ENCODE data around the gene CYB561A3. TPM values are rescaled to one million over a fixed set of nuclear protein-coding genes. Genes with fewer than 3 reads are reported as not detected.
"Not testable (repeated sequence)": the region's sequence is repeated elsewhere in the genome, so short reads cannot be mapped to it uniquely, and the experiment has no call there.

Gene CYB561A3
- total RNA-seq (2014; rRNA removed; shearing (Covaris generic)), result 58.5 and 64.4 TPM in 2 replicates

GRCh38 chr11:61361741-61362541, at the start of gene CYB561A3, which contains the start of gene TMEM138:
Gene CYB561A3 (minus strand): TSS chr11:61361882. CDS start chr11:61356713, 5,169 bp downstream.
Gene TMEM138 (plus strand): TSS chr11:61362374. CDS start chr11:61364391, 2,017 bp downstream.
- peak; percentile 93 for DNase-seq (ENCODE audit: low read depth)

GRCh38 chr11:61406991-61407728, 45.5 kb upstream of the CYB561A3 start:
- no peak for DNase-seq (ENCODE audit: low read depth)

GRCh38 chr11:61406067-61406466, 44.4 kb upstream of the CYB561A3 start:
- no peak for DNase-seq (ENCODE audit: low read depth)

- DNase-seq (ENCODE audit: low read depth), result no peak
Measured at GRCh38 chr11:61404641-61405040, 43.0 kb upstream of the CYB561A3 start.

GRCh38 chr11:61404103-61404502, 42.4 kb upstream of the CYB561A3 start:
- DNase-seq (ENCODE audit: low read depth), result no peak

GRCh38 chr11:61403658-61404057, 42.0 kb upstream of the CYB561A3 start:
- DNase-seq (ENCODE audit: low read depth), result no peak

- DNase-seq (ENCODE audit: low read depth), result no peak
Measured at GRCh38 chr11:61401573-61401972, 39.9 kb upstream of the CYB561A3 start.

GRCh38 chr11:61401173-61401572, 39.5 kb upstream of the CYB561A3 start:
- DNase-seq (ENCODE audit: low read depth), result no peak

GRCh38 chr11:61392981-61393595, 31.4 kb upstream of the CYB561A3 start:
- DNase-seq (ENCODE audit: low read depth), result peak; percentile 32

GRCh38 chr11:61390161-61390560, 28.5 kb upstream of the CYB561A3 start:
- DNase-seq (ENCODE audit: low read depth), result no peak

GRCh38 chr11:61384271-61385242, 22.9 kb upstream of the CYB561A3 start:
- peak; percentile 50 for DNase-seq (ENCODE audit: low read depth)

GRCh38 chr11:61383859-61384258, 22.2 kb upstream of the CYB561A3 start:
- not testable (repeated sequence) for DNase-seq (ENCODE audit: low read depth)

- DNase-seq (ENCODE audit: low read depth), result no peak
Measured at GRCh38 chr11:61380884-61381283, 19.2 kb upstream of the CYB561A3 start.

- DNase-seq (ENCODE audit: low read depth), result peak; percentile 90
Measured at GRCh38 chr11:61378713-61379313, 17.1 kb upstream of the CYB561A3 start.

- peak; percentile 52 for DNase-seq (ENCODE audit: low read depth)
Measured at GRCh38 chr11:61377461-61378160, 15.9 kb upstream of the CYB561A3 start.

GRCh38 chr11:61375761-61376108, 14.1 kb upstream of the CYB561A3 start:
- DNase-seq (ENCODE audit: low read depth), result no peak

GRCh38 chr11:61372659-61373420, 11.2 kb upstream of the CYB561A3 start:
- DNase-seq (ENCODE audit: low read depth), result no peak

GRCh38 chr11:61370349-61371005, 8.8 kb upstream of the CYB561A3 start:
- DNase-seq (ENCODE audit: low read depth), result peak; percentile 41

Data from RPMI7951 (cell line).